ENCODE data around the gene POLN.

DNA sequence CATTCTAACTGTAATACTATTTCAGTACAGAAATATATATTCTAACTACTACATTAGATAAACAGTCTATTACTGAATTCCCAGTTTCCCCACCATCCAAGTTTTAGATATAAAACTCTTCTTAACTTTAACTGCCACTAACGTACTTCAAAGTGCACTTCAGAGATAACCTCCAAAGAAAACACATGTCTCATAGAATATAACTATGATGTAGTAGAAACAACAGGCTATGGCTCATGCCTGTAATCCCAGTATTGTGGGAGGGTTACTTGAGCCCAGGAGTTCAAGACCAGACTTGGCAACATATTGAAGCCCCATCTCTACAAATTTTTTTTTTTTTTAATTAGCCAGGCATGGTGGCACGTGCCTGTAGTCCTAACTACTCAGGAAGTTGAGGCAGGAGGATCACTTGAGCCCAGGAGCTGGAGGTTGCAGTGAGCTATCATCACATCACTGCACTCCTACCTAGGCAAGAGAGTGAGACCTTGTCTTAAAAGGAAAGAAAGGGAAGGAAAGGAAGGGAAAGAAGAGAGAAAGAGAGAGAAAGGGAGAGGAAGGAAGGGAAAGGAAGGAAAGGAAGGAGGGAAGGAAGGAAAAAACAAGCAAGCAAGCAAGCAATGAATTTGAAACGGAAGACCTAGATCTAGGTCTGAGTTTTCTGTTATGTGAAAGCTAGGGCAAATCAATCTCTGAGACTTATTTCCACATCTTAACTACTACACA is 4.8 kb downstream of the POLN start:
- TF ChIP-seq, protein P1, sequence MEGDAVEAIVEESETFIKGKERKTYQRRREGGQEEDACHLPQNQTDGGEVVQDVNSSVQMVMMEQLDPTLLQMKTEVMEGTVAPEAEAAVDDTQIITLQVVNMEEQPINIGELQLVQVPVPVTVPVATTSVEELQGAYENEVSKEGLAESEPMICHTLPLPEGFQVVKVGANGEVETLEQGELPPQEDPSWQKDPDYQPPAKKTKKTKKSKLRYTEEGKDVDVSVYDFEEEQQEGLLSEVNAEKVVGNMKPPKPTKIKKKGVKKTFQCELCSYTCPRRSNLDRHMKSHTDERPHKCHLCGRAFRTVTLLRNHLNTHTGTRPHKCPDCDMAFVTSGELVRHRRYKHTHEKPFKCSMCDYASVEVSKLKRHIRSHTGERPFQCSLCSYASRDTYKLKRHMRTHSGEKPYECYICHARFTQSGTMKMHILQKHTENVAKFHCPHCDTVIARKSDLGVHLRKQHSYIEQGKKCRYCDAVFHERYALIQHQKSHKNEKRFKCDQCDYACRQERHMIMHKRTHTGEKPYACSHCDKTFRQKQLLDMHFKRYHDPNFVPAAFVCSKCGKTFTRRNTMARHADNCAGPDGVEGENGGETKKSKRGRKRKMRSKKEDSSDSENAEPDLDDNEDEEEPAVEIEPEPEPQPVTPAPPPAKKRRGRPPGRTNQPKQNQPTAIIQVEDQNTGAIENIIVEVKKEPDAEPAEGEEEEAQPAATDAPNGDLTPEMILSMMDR (IDR thresholded peaks at IDR 0.05; ENCODE audit: poor library complexity), result no peak
- no peak for TF ChIP-seq EZH2 (IDR thresholded peaks at IDR 0.05; ENCODE audit: borderline replicate concordance)
